Measurements from ENCODE around the gene ELK1.
"Not testable (repeated sequence)": the region's sequence is repeated elsewhere in the genome, so short reads cannot be mapped to it uniquely, and the experiment has no call there.

ELK1 gene

GRCh38 chrX:47650164-47651042 lies at the start of gene ELK1:
ELK1 (minus strand) TSS chrX:47650563; CDS start chrX:47641441, 9,122 bp downstream.
- DNase-seq, result peak; percentile 89

GRCh38 chrX:47697181-47697580 lies 46.8 kb upstream of the ELK1 start:
- DNase-seq, result no peak

- no peak for DNase-seq
Measured at GRCh38 chrX:47690175-47690574, 39.8 kb upstream of the ELK1 start.

- DNase-seq, result no peak
Measured at GRCh38 chrX:47687263-47687662, 36.9 kb upstream of the ELK1 start.

GRCh38 chrX:47683829-47684205 lies 33.5 kb upstream of the ELK1 start:
- no peak for DNase-seq

GRCh38 chrX:47683184-47683828 lies 32.9 kb upstream of the ELK1 start:
- no peak for DNase-seq

GRCh38 chrX:47675959-47676859 lies 25.8 kb upstream of the ELK1 start:
- not testable (repeated sequence) for DNase-seq

- DNase-seq, result no peak
Measured at GRCh38 chrX:47674776-47675175, 24.4 kb upstream of the ELK1 start.

GRCh38 chrX:47665797-47666196 lies 15.4 kb upstream of the ELK1 start:
- not testable (repeated sequence) for DNase-seq

- DNase-seq, result no peak
Measured at GRCh38 chrX:47664737-47665136, 14.4 kb upstream of the ELK1 start.

- DNase-seq, result no peak
Measured at GRCh38 chrX:47662144-47662657, 11.8 kb upstream of the ELK1 start.

- DNase-seq, result no peak
Measured at GRCh38 chrX:47661539-47661938, 11.2 kb upstream of the ELK1 start.

GRCh38 chrX:47659421-47659726 lies 9.0 kb upstream of the ELK1 start:
- no peak for DNase-seq

- peak; percentile 83 for DNase-seq
Measured at GRCh38 chrX:47658684-47659420, 8.5 kb upstream of the ELK1 start, which contains the start of gene UXT. UXT (minus strand) TSS chrX:47659180; CDS start chrX:47658927, 253 bp downstream.

GRCh38 chrX:47658301-47658683 lies 7.9 kb upstream of the ELK1 start:
- no peak for DNase-seq

- DNase-seq, result no peak
Measured at GRCh38 chrX:47651043-47651905, 911 bp upstream of the ELK1 start.

GRCh38 chrX:47649781-47650163 lies 591 bp downstream of the ELK1 start:
- no peak for DNase-seq

- DNase-seq, result no peak
Measured at GRCh38 chrX:47649271-47649670, 1.1 kb downstream of the ELK1 start.

GRCh38 chrX:47648376-47648775 lies 2.0 kb downstream of the ELK1 start:
- DNase-seq, result no peak

GRCh38 chrX:47646636-47647035 lies 3.7 kb downstream of the ELK1 start:
- DNase-seq, result no peak

GRCh38 chrX:47645530-47645929 lies 4.8 kb downstream of the ELK1 start:
- DNase-seq, result no peak

Data from NCI-H1048 (cell line).